GM19240 (cell line): ENCODE data around the gene ALG1.
"Not testable (repeated sequence)": the region's sequence is repeated elsewhere in the genome, so short reads cannot be mapped to it uniquely, and the experiment has no call there.

Source experiments
- DNase-seq: peaks from one replicate; pipeline ENCODE4 v3.0.0; 2011; ENCODE audit warnings: low spot score; ENCODE audit not compliant: insufficient read length

Gene ALG1

DNA sequence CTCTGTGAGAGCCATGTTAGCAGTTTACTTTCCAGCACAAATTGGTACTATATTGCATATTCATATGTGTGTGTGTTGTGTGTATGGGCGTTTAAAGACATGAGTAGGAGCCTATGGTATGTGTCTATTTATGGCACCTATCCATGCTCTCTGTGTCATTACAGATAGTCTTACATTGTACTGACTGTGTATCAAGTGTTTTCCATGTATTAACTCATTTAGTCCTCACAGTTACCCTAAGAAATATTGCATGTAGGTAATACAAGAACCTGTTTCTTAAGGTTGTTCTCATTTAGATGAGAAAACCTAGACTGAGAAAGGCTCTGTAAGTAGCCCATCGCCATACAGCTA, 1.6 kb downstream of the ALG1 start:
- DNase-seq, result no peak

DNA sequence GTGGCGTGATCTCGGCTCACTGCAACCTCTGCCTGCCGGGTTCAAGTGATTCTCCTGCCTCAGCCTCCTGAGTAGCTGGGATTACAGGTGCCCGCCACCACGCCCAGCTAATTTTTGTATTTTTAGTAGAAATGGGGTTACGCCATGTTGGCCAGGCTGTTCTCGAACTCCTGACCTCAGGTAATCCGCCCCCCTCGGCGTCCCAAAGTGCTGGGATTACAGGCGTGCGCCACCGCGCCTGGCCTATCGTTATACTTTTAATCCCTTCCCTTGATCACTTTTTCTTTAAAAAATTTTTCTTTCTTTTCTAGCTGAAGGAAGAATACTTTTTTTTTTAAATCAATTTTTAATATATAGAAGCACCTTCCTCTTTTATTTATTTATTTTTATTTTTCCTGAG, 2.1 kb downstream of the ALG1 start:
- not testable (repeated sequence) for DNase-seq

DNA sequence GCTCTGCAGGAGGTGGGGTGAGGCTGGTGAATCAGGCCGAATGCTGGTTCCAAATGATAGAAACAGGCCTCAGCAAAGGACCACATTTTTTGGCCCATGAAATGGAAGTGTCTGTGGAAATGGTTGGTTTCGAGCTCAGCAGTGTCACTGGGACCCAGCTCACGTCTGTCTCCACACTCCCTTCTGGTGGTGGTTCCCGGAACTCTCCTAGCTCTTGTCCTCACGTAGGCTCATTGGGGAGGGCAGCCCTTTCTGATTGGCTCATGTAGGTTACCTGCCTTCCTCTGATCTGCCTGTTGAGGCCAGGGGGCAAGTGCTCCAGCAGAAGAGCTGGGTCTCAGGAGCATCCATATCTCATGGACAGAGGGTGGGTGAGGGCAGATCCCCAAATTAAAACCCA, 4.0 kb downstream of the ALG1 start:
- no peak for DNase-seq

DNA sequence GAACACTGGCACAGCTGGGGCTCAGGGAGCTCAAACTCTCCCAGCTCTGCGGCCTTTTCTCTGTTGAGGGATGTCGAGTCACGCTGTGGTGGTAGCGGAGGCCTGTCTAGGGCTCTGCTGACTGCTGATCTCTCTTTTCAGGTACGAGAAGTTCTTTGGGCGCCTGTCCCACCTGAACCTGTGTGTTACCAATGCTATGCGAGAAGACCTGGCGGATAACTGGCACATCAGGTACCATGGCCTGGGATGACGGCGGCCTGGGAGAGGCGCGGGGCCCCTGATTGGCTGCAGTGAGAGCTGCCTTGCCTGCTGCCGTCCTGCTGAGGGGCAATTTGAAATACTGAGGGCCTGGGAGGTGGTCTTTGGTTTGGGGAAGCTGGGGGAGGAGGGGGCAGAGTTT, 5.7 kb downstream of the ALG1 start:
- no peak for DNase-seq

DNA sequence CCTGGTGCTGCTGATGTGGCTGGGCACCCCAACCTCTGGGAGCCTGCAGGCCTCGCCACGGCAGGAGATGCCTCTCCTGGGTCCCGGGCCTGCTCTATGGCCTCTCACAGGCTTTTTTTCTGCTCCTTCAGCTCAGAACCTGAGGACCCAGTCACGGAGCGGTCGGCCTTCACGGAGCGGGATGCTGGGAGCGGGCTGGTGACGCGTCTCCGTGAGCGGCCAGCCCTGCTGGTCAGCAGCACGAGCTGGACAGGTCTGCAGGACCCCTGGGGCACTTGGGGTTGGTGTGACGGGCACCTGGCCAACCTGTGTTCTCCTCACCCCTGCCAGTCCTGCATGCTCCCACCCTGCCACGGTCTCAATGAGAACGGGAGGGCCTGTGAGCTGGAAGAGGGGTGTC, 7.0 kb downstream of the ALG1 start:
- no peak for DNase-seq

DNA sequence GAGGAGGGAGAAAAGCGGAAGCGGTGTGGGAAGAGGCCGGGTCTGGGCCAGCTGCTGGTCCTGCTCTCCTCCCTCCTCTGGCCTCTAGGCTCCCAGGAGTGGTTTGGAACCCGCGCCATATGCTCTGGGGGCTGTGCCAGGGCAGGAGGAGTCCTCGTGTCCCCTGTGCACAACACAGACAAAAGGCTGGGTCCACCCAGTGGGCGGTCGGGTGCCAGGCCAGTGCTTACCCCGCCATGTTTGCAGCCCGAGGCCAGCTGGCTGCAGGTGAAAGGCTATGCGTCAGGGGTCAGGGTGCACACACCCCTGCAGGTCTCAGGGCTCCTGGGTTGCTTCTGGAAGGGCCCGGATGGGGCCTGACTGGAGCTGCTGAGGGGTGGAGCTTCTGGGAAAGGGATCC, 8.8 kb downstream of the ALG1 start:
- DNase-seq, result not testable (repeated sequence)

DNA sequence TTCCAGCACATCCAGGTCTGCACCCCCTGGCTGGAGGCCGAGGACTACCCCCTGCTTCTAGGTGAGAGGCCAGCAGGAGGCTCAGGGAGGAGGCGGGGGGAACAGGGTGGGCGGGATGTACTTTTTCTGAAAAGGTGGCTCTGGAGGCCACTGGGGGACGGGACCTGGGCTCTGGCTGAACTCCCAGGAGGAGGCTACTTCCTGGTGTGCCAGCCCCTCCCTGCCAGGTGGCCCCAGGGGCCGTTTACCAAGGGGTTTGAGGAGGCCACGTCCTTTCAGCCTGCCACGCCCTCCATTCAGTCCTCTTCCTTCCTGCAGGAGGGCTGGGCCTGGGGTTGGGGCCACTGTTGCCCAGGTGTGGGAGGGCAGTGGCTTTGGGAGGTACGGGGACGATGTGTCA, 9.4 kb downstream of the ALG1 start:
- DNase-seq, result not testable (repeated sequence)

DNA sequence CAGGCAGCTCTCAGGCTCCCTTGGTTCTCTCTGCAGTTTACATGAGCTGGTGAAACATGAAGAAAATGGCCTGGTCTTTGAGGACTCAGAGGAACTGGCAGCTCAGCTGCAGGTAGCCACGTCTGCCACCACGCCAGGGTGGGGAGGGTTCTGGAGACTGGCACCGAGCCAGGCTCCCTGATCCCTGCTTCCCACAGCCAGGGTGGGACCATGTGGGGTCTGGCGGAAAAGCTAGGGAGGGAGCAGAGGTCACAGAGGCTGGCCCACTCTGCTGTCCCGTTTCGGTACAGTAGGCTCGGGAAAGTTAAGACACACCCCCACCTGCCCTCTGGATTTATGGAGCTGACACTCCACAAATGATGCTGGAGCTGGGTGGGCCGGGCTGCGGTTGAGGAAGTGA, 12.0 kb downstream of the ALG1 start:
- DNase-seq, result not testable (repeated sequence)

DNA sequence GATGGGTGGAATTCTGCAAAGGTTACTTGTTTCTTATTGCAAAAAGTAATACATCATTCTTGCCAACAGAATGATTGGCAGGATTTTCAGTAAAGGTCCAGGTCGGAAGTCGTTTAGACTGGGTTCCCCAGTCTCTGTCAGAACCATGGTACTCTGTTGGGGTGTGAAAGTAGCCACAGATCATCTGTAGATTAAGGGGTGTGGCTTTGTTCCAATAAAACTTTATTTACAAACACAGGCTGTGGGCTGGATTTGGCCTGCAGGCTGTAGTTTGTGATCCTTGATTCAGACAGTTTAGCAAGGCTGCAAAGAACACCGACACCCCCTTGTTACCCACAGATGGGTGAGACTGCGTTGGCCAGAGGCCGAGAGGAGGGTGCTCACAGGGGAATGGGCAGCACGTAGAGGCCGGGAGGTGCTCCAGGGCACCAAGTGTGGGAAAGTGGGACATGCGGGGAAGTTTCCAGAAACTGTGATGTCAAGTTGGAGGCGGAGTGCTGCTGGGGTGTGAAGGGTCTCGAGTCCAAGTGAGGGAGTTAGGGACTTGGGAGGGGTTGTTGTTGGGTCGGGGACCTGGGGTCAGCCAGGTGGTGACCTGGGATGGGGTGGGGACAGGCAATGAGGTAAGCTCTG, 12.6 kb downstream of the ALG1 start:
- not testable (repeated sequence) for DNase-seq

DNA sequence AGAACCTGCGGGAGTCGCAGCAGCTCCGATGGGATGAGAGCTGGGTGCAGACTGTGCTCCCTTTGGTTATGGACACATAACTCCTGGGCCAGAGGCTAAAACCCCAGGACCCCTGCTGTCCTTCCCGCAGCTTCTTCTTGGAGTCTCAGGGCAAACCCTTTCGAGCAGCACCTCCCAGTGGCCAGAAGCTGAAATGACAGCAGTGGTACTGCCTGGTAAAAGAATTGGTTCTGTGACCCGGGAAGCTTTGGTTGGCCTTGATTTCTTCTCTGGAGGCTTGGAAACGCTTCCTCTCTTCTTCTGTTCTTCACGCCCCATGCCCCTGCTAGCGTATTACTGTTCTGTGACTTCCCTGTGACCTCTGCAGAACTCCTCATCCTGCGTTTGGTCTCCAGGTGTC, 13.2 kb downstream of the ALG1 start:
- DNase-seq, result not testable (repeated sequence)

DNA sequence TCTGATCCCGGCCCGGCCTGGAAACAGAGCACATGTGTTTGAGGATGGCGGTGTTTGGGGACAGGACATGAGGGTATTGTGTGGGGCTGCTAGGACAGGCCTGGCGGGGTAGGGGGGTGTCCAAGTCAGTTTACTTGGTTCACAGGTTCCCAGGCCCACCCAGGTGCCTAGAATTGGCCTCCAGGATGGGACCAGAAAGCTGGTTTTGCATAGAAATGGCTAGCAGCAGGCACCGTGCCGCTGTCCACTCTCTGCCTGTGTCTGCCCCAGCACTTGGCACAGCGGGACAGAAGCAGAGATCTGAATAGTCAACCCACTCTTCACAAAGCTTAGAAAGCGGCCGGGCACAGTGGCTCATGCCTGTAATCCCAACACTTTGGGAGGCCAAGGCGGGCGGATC, 14.1 kb downstream of the ALG1 start:
- DNase-seq, result not testable (repeated sequence)

DNA sequence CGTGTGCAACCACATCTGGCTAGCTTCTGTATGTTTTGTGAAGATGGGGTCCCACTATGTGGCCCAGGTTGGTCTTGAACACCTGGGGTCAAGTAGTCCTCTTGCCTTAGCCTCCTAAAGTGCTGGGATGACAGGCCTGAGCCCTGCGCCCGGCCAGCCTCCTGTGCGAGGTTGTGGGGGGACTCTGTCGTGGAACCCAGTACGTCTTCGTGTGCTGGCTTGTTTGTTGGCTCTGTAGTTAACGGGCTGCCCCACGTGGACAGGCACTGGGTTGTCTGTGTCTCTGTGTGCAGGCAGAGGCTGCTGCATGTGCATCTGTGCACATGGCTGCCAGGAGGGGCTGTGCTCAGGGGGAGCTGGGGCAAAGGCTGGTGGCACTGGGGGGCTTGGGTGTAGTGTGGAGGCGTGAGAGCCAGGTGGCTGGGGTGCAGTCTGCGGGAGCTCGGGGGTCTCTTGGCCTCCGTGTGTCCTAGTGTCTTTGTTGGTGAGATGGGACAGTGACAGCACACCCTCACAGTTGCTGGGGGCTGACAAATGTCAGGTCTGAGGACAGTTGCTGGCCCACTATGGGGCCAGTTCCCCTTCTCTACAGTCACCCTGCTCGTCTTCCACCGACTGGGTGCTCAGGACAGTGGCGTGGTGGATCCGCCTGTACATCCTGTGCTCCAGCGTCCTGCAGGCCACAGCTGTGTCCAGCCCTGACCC, 16.6 kb downstream of the ALG1 start:
- not testable (repeated sequence) for DNase-seq

DNA sequence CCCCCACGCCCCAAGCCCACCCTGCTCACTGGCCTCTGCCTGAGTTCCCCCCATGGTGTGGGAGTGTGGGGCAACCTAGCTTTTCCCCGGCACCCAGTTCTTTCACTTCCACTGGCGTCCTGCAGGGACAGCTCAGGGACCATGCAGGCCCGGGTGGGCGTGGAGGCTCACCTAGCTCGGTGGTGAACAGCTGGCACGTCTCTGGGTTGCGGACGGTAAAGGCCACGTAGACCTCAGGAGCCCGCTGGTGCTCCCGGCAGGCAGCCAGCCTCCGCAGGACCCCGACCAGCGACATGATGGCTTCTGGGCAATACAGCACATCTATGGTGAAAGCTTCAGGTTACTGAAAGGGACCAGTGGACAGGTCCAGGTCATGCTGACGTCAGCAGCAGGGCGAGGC, 17.3 kb downstream of the ALG1 start:
- not testable (repeated sequence) for DNase-seq

DNA sequence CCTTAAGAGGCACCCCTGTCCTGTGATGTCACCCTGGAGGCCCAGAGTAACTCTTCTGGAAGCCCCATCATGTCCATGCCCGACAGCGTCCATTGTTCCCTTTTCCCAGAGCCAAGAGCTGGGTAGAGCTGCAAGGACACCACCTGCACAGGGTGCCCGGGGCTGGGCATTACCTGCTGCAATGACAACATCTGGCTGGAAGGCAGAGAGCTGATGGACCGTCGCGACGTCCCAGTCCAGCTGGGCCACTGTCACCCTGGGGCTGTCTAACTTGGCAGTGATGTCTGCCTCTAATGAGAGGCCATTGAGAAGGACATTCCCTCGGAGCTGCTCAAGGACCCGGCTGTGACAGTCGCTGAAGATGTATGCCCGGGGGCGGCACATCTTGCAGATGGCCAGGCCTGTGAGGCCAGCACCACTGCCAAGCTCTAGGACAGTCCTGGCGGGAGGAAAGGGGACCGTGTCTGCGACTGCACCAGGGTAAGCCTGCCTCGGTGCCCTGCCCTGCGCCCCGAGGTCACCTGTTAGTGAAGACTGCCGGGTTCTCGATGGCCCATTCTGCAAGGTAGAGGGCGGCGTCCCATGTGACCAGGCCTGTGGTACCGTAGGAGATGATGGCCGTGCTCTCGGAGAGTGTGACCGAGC, 18.4 kb downstream of the ALG1 start:
- DNase-seq, result not testable (repeated sequence)

DNA sequence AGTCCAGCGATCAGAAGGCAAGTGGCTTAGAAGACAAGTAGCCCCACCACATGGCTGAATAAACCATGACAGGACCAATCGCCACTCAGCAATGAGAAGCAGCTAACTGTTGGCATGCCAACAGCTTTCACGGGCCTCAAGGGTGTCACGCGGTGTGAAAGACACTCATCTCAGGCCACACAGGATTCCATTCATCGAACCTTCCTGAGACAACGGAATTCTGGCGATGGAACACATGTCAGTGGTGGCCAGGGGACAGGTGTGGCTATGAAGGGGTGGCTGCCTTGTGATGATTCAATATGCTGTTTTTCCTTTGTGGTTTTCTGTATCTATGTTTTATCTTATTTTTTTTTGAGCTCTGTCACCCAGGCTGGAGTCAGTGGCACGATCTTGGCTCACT, 18.9 kb downstream of the ALG1 start:
- DNase-seq, result not testable (repeated sequence)

DNA sequence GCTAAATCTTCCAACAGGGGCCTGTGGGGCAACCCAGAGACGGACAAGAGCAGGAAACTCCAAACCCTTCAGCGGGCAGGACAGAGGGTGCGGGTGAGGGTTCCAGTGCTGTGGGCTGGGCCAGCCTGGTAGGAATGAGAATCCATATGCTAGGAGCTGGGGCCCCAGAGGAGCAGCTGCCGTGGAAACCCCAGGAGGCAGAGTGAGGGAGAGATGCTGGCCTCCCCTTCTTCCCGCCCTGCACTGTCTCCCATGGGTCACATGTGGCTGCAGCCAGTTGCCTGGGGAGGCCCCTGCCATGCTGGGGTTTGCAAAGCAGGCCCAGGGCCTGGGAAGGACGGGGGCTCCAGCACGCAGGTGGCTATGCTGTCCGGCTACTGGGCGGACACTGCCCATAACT, 21.4 kb downstream of the ALG1 start:
- not testable (repeated sequence) for DNase-seq

DNA sequence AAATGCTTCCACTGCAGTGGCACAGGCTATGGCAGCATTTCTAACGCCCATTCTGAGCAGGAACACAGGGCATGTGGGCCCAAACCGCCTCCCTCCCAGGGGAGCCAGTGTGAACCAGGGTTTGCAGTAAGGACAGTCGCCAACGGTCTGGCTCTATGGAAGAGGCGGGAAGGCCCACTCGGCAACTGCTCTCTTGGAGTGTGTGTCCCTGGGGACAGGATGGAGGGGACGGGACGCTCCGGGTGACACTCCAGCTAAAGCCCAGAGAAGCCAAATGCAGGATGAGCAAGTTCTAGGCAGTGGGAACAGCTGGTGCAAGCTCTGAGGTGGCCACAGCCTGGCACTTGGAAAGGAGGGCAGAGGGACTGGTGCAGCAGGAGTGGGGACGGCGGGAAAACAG, 22.1 kb downstream of the ALG1 start:
- not testable (repeated sequence) for DNase-seq

DNA sequence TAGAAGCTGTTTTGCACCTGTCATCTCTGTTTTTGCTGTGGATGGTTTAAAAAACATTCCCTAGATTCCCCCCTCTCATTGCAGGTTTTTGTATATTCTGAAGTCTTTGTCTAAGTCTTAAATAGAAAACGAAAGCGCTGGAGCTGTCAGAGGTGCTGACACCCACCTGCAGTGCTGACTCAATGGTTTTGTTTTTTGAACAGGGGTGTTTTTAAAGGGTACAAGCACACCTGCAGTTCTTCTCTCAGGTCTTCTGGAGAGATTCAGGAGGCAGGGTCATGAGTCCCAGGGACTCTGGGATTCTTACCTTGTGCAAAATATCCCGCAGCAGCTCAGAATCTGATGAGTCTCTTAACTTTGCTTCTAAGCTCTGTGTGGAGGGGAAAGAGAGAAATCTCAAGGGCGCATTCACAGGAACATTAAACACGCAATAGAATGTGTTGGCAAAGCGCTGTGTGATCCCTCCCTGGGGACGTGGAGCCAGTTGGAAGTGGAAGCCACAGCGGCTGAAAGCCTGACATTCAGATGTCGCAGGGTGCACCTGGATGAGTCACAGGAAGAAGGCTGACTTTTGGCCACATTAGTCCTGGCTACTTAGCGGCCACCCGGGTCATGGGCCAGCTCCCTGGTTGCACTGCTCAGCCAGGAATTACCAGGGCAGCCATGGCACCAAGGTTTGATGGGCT, 23.6 kb downstream of the ALG1 start:
- DNase-seq, result not testable (repeated sequence)

DNA sequence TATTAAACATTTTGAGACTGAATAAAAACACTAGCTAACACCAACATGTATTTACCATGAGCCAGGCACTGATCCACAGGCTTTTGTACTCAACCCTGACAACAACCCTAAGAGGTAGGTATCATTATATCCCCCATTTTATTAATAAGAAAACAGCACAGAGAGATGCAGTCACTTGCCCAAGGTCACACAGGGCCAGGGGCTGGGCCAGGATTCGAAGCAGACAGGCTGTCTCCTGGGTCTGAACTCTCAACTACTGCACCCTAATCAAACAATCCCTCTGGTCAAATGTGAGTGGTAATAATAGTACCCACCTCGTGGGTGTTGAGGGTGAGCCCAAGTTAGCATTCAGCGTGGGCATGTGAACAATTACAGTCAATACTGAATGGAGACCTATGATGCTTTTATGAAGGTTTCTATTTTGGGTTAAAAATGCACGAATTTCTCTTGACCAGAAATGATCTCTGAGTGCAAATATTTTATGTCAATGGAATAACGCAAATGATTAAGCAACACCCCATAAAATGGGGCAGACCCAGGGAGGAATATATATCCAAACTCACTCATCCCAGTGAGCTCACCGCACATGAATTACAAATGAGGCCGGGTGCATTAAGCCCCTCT, 24.9 kb downstream of the ALG1 start:
- DNase-seq, result not testable (repeated sequence)

DNA sequence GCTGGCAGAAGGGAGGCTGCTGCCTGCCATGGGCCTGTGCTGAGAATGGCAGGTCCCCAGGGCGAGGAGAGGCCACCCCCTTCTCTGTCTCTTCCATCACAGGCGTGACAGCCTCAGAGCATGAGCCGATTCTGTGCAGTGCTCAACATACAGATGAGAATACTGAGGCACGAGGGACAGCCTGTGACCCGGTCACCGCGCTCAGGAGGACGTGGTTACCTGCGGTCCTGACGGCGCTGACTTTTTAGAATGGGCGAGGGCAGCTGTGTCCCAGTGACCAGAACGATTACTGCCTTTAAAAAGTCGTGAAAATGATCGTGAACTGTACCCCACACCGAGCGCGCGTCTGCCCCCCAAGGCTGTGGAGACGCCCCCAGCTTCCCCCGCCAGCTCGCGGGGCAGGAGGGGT, 25.4 kb downstream of the ALG1 start:
- not testable (repeated sequence) for DNase-seq

DNA sequence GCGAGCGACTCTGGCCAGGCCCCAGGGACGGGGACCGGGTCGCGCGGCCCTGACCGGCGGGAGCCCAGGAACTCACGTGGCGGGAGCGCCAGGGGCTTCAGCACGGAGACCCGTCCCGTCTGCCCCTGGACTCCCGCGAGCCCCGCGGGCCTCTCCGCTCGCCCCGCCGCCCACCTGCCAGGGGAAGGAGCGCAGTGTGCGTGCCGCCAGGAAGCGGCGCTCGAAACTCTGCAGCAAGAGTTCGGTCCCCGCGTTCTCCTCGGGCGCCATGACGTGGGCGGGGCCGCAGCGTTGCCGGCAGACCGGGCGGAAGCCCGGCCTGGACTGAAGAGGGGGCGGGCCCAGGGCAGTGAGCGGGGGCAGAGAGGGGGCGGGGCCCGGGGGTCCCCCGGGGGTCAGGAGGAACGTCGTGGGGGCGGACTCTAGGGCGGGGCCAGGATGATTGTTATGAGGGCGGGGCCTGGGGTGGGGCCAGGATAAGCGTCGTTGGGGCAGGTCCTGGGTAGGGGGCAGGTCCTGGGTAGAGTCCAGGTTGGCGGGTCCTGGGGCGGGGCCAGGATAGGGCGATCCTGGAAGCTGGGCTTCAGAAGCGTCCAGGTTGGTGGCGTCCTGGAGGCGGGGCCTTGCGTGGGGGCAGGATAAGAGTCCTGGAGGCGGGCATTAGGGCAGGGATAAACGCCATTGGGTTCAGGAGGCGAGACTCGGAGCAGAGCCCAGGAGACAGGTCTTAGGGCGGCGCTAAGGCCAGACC, 26.0 kb downstream of the ALG1 start, which contains the start of gene EEF2KMT:
EEF2KMT (minus strand) TSS at position 326 of the 751 bp plus-strand sequence; CDS start at position 270, 56 bp downstream.
- peak; percentile 50 for DNase-seq
